Activated CD4-positive, alpha-beta memory T cell treated with anti-CD3 and anti-CD28 coated beads, Interleukin-2, amount 10 ng/mL, durations not matched to agents 7 days and 5 days (primary cell): ENCODE data around the gene ME3. TPM values are rescaled to one million over a fixed set of nuclear protein-coding genes. Genes with fewer than 3 reads are reported as not detected.
"Not testable (repeated sequence)": the region's sequence is repeated elsewhere in the genome, so short reads cannot be mapped to it uniquely, and the experiment has no call there.

ENCODE experiments used
- CTCF ChIA-PET: fragments of 350-600 bp; sonication (Branson Sonifier 250); formaldehyde crosslinking; loops from one replicate; lab custom pipeline; 2021; ENCODE audit warnings: antibody characterized with exemption, inconsistent platforms; lab: Charles Lee
- POLR2A ChIA-PET: fragments of 350-600 bp; sonication (Branson Sonifier 250); formaldehyde crosslinking; loops from one replicate; lab custom pipeline; 2021; ENCODE audit warnings: antibody characterized with exemption; lab: Charles Lee
- DNase-seq: peaks from one replicate; pipeline ENCODE4 v3.0.0-alpha.2; 2020
- H3K27ac Mint-ChIP-seq: one replicate; pipeline ENCODE4 v1.8.0; 2021; ENCODE audit warnings: mild to moderate bottlenecking, mixed read lengths
- H3K27me3 Mint-ChIP-seq: one replicate; pipeline ENCODE4 v1.8.0; 2021; ENCODE audit warnings: mixed read lengths
- H3K36me3 Mint-ChIP-seq: one replicate; pipeline ENCODE4 v1.8.0; 2021; ENCODE audit warnings: low read depth, mixed read lengths
- H3K4me1 Mint-ChIP-seq: one replicate; pipeline ENCODE4 v1.8.0; 2021; ENCODE audit warnings: mixed read lengths
- H3K4me3 Mint-ChIP-seq: one replicate; pipeline ENCODE4 v1.8.0; 2021; ENCODE audit warnings: mild to moderate bottlenecking, mixed read lengths
- H3K9me3 Mint-ChIP-seq: one replicate; pipeline ENCODE4 v1.8.0; 2021; ENCODE audit warnings: mixed read lengths
- total RNA-seq, 2 experiments: library from RNA; stranded (reverse); gene quantifications; one replicate each; pipeline ENCODE4 v1.2.3, GENCODE V29; 2021

ME3 gene
- total RNA-seq, 2 experiments from 2014 or later: 0.83 to 0.93 TPM

DNA sequence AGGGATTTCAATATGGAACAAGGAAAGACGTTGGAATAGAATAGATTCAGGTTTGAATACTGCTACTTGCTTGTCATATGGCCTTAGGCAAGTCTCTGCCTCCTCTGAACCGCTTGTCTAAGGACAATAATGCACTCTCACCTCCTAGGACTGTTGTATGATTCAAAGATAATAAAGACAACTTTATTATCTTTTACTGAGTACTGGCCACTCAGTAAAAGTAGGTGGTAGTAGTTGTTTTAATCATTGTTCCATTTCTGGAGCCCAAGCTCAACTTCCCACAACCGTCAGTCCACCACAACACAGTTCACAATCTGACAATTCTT is 134.2 kb downstream of the ME3 start:
- Mint-ChIP-seq H3K4me3 (no peak overlapping the region), H3K27ac (no peak overlapping the region), H3K36me3 (no peaks in the 10 kb centered on the region), H3K9me3 (no peaks in the 10 kb centered on the region), H3K4me1 (no peaks in the 10 kb centered on the region), H3K27me3 (peaks cover 8% of the 10 kb centered on the region)
- ChIA-PET POLR2A (interaction anchor here (0.8 kb wide), 1 partner anchor 220 kb away, joined by 3 read pairs; no protein-coding TSS in a partner anchor), CTCF (no interaction called here)
- no peak for DNase-seq

DNA sequence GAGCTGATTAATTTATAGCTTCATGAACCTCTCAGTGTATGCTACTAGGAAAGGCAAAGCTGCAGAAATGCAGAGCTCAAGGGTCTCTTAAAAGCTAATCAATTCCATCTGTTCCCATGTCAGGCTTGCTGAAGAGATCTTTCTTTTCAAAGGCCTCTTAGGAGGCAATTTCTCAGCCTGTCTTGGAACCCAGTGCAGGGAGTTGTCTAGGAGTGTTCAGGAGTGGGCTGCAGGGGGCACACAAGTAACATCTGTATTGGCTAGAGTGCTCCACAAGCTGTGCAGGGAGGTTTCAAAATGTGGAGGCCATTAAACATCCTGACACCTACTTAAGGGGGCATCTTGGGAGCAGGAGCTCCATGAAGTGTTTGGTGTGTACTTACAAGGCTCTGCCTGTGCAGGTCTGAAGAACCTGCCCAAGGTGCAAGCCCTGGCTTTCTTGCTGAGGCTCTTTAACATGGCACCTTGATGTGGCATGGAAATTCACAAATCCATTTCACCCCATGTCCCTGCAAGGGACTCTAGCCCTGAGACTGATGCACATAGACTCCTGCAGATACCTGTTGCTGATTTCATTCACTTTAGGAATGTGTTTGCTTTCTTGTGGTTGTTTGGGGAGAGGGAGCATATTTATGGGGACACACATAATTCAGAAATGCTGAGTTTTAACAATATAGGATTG is 134.7 kb downstream of the ME3 start:
- CTCF ChIA-PET: no interaction called here
- Mint-ChIP-seq H3K36me3 (no peaks in the 10 kb centered on the region), H3K4me1 (no peaks in the 10 kb centered on the region), H3K27me3 (peaks cover 7% of the 10 kb centered on the region), H3K27ac (no peak overlapping the region), H3K4me3 (no peak overlapping the region), H3K9me3 (no peaks in the 10 kb centered on the region)
- POLR2A ChIA-PET: no interaction called here
- no peak for DNase-seq

DNA sequence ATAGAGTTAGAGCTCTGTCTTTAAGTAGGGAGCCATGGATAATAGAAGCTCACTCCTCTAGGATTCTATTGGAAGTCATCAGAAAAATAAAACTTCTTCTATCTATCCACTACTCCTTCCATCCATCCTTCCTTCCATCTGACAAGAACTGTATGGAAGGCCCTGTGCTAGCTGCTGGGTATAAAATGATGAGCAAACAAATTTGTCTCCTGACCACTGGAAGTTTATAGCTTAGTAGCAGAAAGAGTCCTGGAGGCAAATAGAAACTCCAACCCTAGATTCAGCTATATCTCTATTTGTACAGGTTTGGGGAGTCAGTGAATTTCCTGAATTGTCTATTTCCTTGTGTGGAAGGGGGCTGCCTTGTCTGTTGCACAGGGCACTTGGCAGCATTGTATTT is 136.6 kb downstream of the ME3 start:
- ChIA-PET POLR2A (no interaction called here), CTCF (no interaction called here)
- Mint-ChIP-seq H3K36me3 (no peaks in the 10 kb centered on the region), H3K27ac (no peak overlapping the region), H3K9me3 (no peaks in the 10 kb centered on the region), H3K4me3 (no peak overlapping the region), H3K27me3 (peaks cover 3% of the 10 kb centered on the region), H3K4me1 (no peaks in the 10 kb centered on the region)
- no peak for DNase-seq

DNA sequence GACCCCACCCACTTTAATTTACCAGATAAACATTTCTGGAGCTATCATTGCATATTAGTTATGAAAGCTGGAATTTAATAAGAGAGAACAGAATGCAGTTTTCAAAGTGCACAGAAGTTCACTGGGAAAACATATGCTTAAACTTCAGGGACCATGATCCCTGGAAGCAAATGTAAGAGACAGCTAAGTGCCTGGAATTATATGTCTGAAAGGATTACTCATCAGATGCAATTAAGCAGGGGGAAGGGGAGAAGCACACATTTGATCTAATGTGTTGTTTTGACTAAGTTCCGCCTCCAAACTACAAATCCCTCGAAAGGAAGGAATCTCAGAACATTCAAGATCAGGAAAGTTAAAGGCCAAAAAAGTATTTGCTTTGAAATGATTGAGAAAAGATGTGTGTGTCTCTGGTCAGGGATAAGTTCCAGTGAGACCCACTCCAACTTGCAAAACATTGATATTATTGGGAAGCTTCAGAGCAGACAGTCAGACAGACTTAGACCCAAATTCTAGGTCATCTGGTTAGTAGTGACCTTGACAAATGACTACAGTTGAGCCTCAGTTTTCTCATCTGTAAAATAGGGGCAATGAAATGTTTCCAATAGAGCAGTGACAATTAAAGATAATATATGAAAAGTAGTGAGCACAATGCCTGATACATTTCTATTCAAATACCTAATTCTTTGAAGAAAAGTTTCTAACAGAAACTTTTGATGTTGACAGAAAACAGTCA is 147.6 kb downstream of the ME3 start:
- Mint-ChIP-seq H3K27ac (no peak overlapping the region), H3K4me3 (no peak overlapping the region)

DNA sequence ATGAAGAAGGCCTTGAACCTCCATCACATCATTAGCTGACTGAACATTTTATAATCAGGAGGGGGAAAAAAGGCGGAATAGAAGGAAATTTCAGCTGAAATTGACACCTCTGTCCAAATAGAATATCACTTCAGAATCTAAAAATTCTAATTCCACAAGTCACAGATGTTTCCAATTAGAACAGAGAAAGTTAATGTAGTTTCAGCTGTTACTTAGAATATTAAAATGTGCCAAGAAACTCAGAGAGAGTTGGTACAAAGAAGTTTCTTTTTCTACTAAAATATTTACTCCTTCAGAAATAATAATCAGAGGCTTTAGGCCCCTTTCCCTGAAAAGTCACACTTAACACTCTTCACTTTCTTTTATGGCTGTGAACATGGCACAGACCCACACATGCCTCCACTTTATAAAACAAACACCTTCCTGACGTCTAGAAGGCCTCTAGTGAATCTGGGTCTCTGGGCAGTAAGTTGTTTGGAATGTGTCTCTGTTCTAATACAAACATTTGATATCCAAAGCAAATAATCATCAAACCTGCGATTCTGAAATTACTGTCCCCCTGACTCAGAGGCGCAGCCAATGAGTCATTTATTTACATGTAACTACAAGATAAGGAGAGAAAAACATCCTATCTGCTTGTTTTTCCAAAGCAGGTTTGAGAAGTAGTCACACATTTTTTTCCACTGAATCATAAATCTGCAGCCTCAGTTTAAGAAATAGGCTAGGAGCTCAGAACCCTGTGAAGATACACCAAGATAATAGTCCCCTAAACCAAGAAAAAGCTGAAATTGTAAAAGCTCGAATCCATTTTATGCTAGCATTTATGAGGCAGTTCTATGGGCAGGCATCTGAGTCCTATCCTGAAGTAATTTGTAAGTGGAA is 148.4 kb downstream of the ME3 start:
- no peak for DNase-seq
- peaks cover 15% of the 10 kb centered on the region for H3K9me3 Mint-ChIP-seq
- ChIA-PET POLR2A (no interaction called here), CTCF (no interaction called here)
- no peak overlapping the region for H3K4me3 Mint-ChIP-seq
- no peaks in the 10 kb centered on the region for H3K36me3 Mint-ChIP-seq
- H3K27me3 Mint-ChIP-seq: no peaks in the 10 kb centered on the region
- no peak overlapping the region for H3K27ac Mint-ChIP-seq
- H3K4me1 Mint-ChIP-seq: no peaks in the 10 kb centered on the region

More for the DNA sequence above, 147.6 kb downstream of the ME3 start:
- ChIA-PET POLR2A (no interaction called here), CTCF (no interaction called here)
- no peaks in the 10 kb centered on the region for H3K27me3 Mint-ChIP-seq
- peaks cover 15% of the 10 kb centered on the region for H3K9me3 Mint-ChIP-seq
- no peak for DNase-seq
- no peaks in the 10 kb centered on the region for H3K36me3 Mint-ChIP-seq
- H3K4me1 Mint-ChIP-seq: no peaks in the 10 kb centered on the region

DNA sequence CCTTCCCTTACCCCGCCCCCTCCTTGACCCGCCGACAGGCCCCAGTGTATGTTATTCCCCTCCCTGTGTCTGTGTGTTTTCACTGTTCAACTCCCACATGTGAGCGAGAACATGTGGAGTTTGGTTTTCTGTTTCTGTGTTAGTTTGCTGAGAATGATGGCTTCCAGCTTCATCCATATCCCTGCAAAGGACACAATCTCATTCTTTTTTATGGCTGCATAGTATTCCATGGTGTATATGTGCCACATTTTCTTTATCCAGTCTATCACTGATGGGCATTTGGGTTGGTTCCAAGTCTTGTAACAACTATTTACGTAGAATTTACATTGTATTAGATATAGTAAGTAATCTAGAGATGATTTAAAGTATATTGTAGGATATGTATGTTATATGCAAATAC is 149.9 kb downstream of the ME3 start:
- H3K4me1 Mint-ChIP-seq, H3K36me3 Mint-ChIP-seq, H3K27me3 Mint-ChIP-seq, POLR2A ChIA-PET, H3K4me3 Mint-ChIP-seq, H3K27ac Mint-ChIP-seq, CTCF ChIA-PET, DNase-seq: not testable (repeated sequence)
- H3K9me3 Mint-ChIP-seq: peaks cover 12% of the 10 kb centered on the region

DNA sequence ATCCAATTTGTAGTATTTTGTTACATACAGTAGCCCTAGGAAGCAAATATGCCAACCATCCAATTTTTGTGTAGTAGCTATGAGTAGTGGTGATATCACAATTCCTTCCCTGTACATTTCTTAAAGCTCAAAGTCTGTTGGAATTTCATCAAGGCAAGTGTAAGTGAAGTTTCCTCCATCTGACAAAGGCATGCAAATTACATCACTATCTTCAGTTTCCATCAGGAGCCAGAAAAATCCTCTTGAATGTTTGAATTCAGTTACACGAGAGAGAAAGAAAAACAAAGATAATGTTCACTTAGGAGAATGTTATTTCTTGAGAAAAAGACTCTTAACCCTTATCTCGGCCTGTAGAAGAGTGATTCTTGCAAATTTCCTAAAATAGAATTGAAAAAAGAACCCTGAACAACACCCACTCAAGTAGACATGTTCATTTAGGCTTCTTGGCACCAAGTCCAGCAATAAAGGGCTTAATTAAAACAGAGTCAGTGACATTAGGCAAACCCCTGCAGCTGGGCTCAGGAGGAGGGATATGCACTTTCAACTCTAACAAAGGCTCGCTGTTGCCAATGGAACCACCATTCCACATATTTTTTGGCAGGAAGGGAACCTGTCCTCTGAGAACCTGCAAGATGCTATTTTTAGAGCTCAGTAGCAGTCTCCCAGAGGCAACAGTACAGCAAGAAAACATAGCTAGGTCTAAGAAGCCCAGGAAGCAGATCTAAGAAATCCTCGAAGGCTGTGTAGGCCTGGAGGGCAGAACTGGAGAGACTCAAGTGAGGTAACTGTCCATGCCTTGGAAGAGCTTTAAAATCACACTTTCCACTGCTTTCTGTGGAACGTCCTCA is 153.1 kb downstream of the ME3 start:
- Mint-ChIP-seq H3K27ac (no peak overlapping the region), H3K9me3 (peaks cover 2% of the 10 kb centered on the region), H3K4me3 (no peak overlapping the region), H3K36me3 (no peaks in the 10 kb centered on the region), H3K4me1 (no peaks in the 10 kb centered on the region), H3K27me3 (peaks cover 5% of the 10 kb centered on the region)
- DNase-seq: no peak
- ChIA-PET POLR2A (no interaction called here), CTCF (no interaction called here)

DNA sequence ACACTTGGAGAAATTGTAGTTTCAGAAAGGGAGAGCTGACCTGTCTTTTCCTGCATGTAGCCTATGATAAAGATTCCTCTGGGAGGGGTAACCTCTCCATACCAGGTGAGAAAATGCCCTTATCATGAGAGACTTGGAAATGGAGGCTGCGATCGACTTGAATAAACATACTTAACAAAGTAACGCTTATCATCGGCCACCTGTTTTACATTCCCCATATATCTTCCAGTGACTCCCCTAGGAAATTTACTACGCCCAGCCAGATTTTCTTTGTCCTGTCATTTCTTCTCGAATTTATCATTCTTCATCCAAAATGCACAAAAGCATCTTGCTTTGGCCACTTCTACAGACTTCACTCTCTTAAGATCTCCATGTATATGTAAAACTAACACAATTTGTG is 154.2 kb downstream of the ME3 start:
- no peaks in the 10 kb centered on the region for H3K36me3 Mint-ChIP-seq
- CTCF ChIA-PET: no interaction called here
- H3K4me3 Mint-ChIP-seq: no peak overlapping the region

DNA sequence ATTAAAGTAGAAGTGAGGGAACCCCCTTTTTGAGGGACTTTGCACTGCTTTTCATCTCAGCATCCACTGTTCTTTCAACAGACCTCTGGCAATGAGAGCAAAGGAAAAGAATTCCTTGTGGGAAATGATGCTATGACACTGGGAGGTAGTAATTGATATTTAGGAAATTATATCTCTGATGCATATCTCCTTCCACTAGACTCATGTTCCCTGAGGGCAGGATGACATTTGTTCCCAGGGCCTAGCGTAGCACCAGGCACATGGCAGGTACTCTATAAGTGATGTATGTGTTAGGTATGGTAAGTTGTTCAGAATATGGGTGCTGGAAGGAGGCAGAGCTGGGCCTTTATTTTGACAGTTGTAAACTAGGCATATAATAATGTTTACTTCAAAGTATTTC is 154.9 kb downstream of the ME3 start:
- Mint-ChIP-seq H3K4me3 (no peak overlapping the region), H3K4me1 (no peaks in the 10 kb centered on the region), H3K27me3 (peaks cover 5% of the 10 kb centered on the region), H3K9me3 (peaks cover 2% of the 10 kb centered on the region), H3K27ac (no peak overlapping the region), H3K36me3 (no peaks in the 10 kb centered on the region)
- ChIA-PET POLR2A (no interaction called here), CTCF (no interaction called here)
- DNase-seq: no peak

More for the DNA sequence above, 154.2 kb downstream of the ME3 start:
- H3K27me3 Mint-ChIP-seq: peaks cover 5% of the 10 kb centered on the region
- POLR2A ChIA-PET: no interaction called here
- no peak overlapping the region for H3K27ac Mint-ChIP-seq
- H3K9me3 Mint-ChIP-seq: peaks cover 2% of the 10 kb centered on the region
- no peaks in the 10 kb centered on the region for H3K4me1 Mint-ChIP-seq
- no peak for DNase-seq

DNA sequence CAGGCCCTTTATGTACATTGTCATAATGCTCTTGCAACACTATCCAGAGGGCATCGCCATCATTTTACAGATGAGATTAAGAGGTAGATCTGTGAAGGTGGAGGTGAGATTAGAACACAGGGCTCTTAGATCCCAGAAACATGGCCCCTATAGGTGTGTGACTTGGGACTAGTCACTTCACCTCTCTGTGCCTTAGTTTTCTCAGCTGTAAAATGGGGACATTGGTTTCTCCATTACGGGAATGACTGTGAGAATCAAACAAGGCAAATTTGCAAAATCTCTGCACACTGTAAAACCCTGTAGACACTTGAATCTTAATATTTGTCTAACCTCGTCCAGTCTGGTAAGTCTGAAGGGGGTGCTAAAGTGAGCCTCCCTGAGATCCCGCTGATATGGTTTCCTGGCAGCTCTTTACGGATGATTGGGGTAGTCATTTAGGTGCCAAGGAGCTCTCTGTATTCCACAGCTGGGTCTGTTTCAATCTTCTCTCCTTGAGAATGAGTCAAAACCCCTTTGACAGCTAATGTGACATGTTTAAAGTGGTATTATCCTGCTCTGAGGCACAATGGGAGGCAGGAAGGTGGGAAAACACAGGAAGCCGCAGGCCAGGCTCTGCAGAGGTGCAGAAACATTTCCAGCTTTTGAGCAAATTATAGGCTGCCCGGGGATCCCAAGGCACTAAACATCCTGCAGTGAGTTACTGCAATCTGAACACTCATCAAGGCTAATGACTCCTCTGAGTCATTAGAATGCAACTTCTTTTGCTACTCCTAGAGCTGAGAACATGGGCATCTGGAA is 156.9 kb downstream of the ME3 start:
- CTCF ChIA-PET: no interaction called here
- Mint-ChIP-seq H3K27me3 (peaks cover 5% of the 10 kb centered on the region), H3K4me1 (no peaks in the 10 kb centered on the region)

DNA sequence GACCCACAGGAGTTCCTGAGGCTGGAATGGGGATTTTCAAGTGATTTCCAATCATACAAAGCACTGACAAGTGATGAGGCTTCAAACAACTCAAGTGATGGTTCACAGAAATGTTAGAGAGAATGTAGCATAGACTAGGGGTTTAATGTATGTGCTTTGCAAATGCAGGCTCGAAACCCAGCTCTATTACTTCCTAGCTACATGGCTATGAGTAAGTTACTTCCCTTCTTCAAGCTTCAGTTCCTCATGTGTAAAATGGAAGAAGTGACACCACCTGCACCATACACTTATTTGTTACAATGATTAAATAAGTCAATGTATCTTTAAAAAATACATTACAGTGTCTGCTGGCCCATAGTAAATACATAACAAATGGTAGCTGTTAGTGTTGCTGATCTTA is 158.0 kb downstream of the ME3 start:
- no peaks in the 10 kb centered on the region for H3K4me1 Mint-ChIP-seq
- H3K27me3 Mint-ChIP-seq: peaks cover 5% of the 10 kb centered on the region
- no peak for DNase-seq
- ChIA-PET POLR2A (no interaction called here), CTCF (no interaction called here)
- no peaks in the 10 kb centered on the region for H3K36me3 Mint-ChIP-seq
- H3K9me3 Mint-ChIP-seq: no peaks in the 10 kb centered on the region
- H3K4me3 Mint-ChIP-seq: no peak overlapping the region
- no peak overlapping the region for H3K27ac Mint-ChIP-seq

More for the DNA sequence above, 156.9 kb downstream of the ME3 start:
- no peaks in the 10 kb centered on the region for H3K36me3 Mint-ChIP-seq
- no peak for DNase-seq
- H3K9me3 Mint-ChIP-seq: no peaks in the 10 kb centered on the region
- POLR2A ChIA-PET: no interaction called here
- no peak overlapping the region for H3K27ac Mint-ChIP-seq
- H3K4me3 Mint-ChIP-seq: no peak overlapping the region

DNA sequence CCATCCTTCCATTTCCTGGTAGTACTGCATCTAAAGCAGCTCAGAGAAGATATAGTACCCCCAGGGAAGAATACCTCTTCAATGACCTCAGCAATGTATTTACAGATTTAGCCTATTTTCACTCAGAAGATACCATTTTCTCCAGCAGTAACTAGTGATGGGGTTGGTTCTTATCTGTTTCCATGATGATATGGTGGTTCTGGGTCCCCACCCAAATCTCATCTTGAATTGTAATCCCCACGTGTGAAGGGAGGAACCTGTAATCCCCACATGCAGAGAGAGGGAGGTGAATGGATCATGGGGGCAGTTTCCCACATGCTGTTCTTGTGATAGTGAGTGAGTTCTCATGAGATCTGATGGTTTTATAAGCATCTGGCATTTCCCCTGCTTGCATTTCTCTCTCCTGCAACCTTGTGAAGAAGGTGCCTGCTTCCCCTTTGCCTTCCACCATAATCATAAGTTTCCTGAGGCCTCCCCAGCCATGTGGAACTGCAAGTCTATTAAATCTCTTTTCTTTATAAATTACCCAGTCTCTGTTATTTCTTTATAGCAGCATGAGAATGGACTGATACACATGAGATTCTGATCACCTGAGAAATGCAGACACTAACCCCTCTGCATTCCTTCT is 158.6 kb downstream of the ME3 start:
- no peak overlapping the region for H3K27ac Mint-ChIP-seq
- no peaks in the 10 kb centered on the region for H3K9me3 Mint-ChIP-seq
- ChIA-PET CTCF (no interaction called here), POLR2A (no interaction called here)
- no peaks in the 10 kb centered on the region for H3K36me3 Mint-ChIP-seq
- H3K4me1 Mint-ChIP-seq: no peaks in the 10 kb centered on the region
- no peak overlapping the region for H3K4me3 Mint-ChIP-seq
- peaks cover 5% of the 10 kb centered on the region for H3K27me3 Mint-ChIP-seq
- DNase-seq: no peak
